ENCODE results near the gene FAM185A. TPM values are rescaled to one million over a fixed set of nuclear protein-coding genes. Genes with fewer than 3 reads are reported as not detected.
"Not testable (repeated sequence)": the region's sequence is repeated elsewhere in the genome, so short reads cannot be mapped to it uniquely, and the experiment has no call there.

The FAM185A gene
- total RNA-seq, result 10 to 100 TPM in 1 of 2 donors, 1 to 10 TPM in 1; 8.2 to 15.6 TPM

DNA sequence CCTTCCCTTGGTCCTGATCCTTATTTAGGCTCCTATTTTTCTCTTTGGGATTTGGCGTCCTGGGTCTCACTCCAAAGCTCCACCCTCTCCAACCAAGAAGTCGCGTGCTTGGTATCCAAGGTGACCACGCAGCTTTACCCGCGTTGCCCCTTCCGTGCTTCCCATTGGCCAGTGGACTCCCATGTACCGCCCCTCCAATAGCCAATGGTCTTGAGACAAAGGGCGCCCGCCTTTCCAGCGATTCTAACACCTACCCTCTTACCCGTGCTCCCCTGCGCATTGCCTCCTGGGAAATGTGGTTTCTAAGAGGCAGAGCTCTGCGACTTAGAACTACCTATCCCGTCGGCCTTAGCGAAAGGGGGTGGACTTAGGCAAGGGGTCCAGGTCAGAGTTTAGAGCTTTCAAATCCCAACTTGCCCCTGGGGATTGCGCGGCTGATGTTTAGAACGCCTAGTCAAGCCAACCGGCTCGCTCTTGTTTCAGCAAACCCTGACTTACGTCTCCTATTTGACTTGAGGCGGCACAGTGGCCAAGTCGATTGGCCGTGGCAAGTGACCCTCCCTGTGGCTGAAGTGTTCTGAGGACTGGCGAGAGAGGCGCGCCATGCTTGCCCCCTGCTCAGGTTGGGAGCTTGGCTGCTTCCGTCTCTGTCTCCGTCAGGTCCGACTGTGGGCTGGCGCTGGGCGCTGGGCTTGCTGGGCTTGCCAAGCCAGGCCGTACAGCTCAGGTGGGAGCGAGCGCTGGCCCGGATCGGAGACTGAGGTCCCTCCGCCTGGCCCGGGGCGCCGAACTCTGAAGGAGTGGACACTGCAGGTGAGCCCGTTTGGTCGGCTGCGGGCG is at the start of gene FAM185A:
Gene FAM185A, plus strand, starts transcription at position 395 of the 840 bp plus-strand sequence. Its CDS starts 209 bp downstream, at position 604.
- not testable (repeated sequence) for H3K36me3 Mint-ChIP-seq; H3K27me3 Mint-ChIP-seq; H3K9me3 Mint-ChIP-seq; H3K4me1 Mint-ChIP-seq (ENCODE audit: low read depth in 2 of 2)
- H3K4me3 Mint-ChIP-seq, result peak within 1 kb of the TSS; percentile 81
- DNase-seq (ENCODE audit: low spot score) (peak; percentile 97), ATAC-seq (peak; percentile 100)
- peak within 1 kb of the TSS; percentile 22 to 31 for H3K27ac Mint-ChIP-seq

DNA sequence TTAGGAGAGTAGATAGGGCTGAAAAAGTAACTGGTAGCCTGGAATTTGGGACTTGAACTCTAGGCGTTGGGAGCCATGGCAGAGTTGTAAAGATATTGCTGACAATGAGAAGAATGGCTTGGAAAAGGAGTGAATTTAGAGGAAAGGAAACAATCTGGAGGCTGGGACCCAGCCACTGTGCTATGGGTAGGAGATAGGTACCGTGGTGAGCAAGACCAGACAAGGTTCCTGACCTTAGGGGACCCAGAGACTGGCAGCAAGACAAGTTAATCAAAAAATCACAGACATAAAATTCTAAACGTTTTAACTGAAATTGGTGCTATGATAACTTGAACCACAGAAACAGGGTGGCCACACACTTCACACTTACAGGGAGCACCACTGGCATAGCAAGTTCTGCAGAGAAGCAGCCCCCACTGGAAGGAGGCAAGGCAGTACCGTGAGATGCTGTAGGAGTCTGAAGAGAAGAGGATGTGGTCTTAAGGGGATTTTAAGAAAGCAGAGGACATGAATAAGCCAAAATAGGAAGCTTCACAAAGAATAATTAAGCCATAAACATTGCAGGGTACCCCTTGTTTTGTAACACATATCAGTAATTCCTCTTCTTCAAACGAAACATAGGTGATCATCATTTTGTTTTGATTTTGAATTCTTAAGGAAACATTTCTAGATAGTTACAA is 35.6 kb upstream of the FAM185A start:
- H3K27ac Mint-ChIP-seq, result peak overlapping the region; percentile 80 to 84
- DNase-seq (ENCODE audit: low spot score) (peak; percentile 62), ATAC-seq (peak; percentile 88 to 92)
- H3K4me3 Mint-ChIP-seq, result peak overlapping the region; percentile 77
- not testable (repeated sequence) for H3K9me3 Mint-ChIP-seq; H3K4me1 Mint-ChIP-seq (ENCODE audit: low read depth in 2 of 2); H3K27me3 Mint-ChIP-seq; H3K36me3 Mint-ChIP-seq

DNA sequence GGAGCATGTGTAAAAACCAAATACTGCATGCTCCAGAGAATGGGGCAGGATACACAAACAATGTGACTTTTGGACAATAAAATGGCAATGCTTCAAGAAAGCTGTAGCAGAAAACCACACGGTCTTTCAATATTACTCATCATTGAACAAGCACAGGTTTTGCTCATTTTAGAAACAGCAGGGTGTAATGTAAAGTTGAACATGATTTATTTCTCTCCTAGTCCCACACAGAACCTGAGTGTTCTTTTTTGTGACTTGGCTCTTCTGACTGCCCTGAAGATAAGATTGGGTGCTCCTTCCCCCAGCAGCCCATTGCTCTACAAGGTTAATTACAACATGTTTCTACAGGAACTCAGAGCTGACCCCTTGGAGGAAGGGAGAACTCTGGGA is 35.1 kb upstream of the FAM185A start:
- not testable (repeated sequence) for H3K4me1 Mint-ChIP-seq (ENCODE audit: low read depth in 2 of 2); H3K9me3 Mint-ChIP-seq; H3K27me3 Mint-ChIP-seq; H3K36me3 Mint-ChIP-seq; DNase-seq (ENCODE audit: low spot score)
- H3K4me3 Mint-ChIP-seq, result peak overlapping the region; percentile 77
- H3K27ac Mint-ChIP-seq, result peak overlapping the region; percentile 80 to 84
- ATAC-seq, result peak; percentile 84 to 87

DNA sequence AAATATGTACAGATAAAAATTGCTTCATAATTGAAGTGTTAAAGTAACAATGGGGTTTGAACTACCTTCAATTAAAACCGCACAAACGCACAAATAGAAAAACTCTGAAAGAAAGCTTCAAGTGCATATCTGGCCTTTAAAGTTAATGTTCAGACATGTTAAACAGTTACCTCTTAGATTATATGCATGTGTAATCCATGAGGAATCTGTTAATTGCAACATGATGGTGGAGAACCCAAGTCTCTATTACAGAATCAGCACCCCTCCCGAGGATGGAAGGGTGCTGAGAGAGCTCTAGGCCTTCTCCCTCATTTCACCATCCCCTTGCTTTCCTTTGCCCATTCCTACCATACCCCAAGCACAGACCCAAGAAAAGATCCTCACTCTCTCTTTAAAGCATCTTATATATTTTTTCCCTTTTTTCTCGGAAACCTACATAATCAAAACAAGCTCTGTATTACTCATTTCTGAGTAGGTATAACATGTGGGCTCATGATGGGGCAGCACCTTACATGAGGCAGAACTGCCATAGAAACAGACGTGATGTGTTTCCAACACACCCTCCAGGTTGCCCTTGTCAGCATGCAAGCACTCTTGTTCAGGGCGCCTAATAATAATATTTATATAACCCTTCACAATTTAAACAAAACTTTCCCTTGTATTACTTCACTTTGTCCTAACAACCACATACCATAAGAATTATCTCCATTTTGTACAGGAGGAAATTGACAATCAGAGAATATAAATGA is 33.9 kb upstream of the FAM185A start:
- not testable (repeated sequence) for H3K27ac Mint-ChIP-seq; H3K4me1 Mint-ChIP-seq (ENCODE audit: low read depth in 2 of 2); H3K9me3 Mint-ChIP-seq; H3K36me3 Mint-ChIP-seq; DNase-seq (ENCODE audit: low spot score); H3K4me3 Mint-ChIP-seq
- H3K27me3 Mint-ChIP-seq, result peaks cover 0 to 10% of the 10 kb centered on the region in 2 donors
- ATAC-seq, result peak in 1 of 2 donors; percentile 57

DNA sequence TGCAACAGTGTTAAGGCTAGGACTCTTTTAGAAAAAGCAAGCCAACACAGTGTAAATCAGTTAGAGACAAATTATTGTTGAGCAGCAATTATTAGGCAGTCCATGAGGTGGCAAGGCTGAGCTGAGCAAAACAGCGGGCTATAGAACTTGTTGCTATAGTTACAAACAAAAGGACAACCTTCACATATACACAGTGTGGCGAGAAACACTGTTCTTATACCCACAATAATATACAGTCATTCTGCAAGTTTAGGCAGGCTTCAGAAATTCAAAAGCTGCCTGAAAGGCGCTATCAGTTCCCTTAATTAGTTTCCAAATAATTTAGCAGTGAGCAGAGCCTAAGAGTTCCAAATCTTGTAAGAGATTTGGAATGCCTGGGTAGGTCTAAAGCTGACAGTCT is 33.1 kb upstream of the FAM185A start:
- DNase-seq (ENCODE audit: low spot score); H3K9me3 Mint-ChIP-seq; H3K36me3 Mint-ChIP-seq; H3K4me1 Mint-ChIP-seq (ENCODE audit: low read depth in 2 of 2); H3K27ac Mint-ChIP-seq; H3K4me3 Mint-ChIP-seq: not testable (repeated sequence)
- H3K27me3 Mint-ChIP-seq, result peaks cover 0 to 10% of the 10 kb centered on the region in 2 donors
- ATAC-seq, result peak in 1 of 2 donors; percentile 51

DNA sequence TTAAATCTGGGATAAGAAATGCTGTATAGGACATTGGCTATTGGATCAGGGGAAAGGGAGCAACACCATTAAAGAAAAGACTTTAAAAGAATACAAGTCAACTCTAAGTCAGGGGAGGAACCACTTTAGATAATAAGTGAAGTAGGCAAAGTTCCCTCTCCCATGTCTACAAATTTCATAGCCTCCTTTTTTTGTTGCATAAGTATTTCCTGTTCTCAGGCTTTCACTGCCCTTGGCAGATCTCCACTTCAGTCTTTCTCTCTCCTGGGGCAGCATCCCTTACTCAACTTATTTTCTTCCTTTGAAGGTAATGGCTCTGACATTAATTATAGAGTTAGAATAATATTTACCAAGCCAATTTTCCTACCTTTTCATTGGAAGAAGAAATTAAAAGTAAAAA is 30.3 kb upstream of the FAM185A start:
- not testable (repeated sequence) for H3K9me3 Mint-ChIP-seq; ATAC-seq; H3K36me3 Mint-ChIP-seq; H3K27ac Mint-ChIP-seq; H3K4me1 Mint-ChIP-seq (ENCODE audit: low read depth in 2 of 2); H3K4me3 Mint-ChIP-seq; DNase-seq (ENCODE audit: low spot score)
- H3K27me3 Mint-ChIP-seq, result peaks cover 0 to 11% of the 10 kb centered on the region in 2 donors

- peaks cover 0 to 20% of the 10 kb centered on the region in 2 donors for H3K27me3 Mint-ChIP-seq
- not testable (repeated sequence) for H3K27ac Mint-ChIP-seq; H3K9me3 Mint-ChIP-seq; ATAC-seq; H3K4me3 Mint-ChIP-seq; H3K4me1 Mint-ChIP-seq (ENCODE audit: low read depth in 2 of 2); H3K36me3 Mint-ChIP-seq; DNase-seq (ENCODE audit: low spot score)
These were observed 22.6 kb upstream of the FAM185A start for GRCh38 chr7:102726170-102726569.

DNA sequence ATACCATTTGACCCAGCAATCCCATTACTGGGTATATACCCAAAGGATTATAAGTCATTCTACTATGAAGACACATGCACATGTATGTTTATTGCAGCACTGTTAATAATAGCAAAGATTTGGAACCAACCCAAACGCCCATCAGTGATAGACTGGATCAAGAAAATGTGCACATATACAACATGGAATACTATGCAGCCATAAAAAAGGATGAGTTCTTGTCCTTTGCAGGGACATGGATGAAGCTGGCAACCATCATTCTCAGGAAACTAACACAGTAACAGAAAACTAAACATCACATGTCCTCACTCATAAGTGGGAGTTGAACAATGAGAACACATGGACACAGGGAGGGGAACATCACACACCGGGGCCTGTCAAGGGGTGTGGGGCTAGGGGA is 19.1 kb upstream of the FAM185A start:
- H3K27me3 Mint-ChIP-seq; ATAC-seq; H3K4me1 Mint-ChIP-seq (ENCODE audit: low read depth in 2 of 2); H3K27ac Mint-ChIP-seq; H3K36me3 Mint-ChIP-seq; H3K4me3 Mint-ChIP-seq; H3K9me3 Mint-ChIP-seq; DNase-seq (ENCODE audit: low spot score): not testable (repeated sequence)

DNA sequence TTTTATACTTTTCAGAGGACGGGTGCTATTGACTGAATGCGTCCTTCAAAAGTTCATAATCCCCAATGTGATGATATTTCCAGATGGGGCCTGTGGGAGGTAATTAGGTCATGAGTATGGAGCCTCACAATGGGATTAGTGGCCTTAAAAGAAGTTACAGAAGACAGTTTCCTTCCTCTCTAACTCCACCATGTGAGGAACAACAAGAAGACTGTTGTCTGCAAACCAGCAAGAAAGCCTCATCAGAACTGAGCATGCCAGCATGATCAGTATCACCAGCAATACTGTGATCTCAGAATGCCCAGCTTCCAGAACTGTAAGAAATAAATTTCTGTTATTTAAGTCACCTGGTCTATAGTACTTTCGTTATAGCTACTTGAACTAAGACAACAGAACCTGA is 18.4 kb upstream of the FAM185A start:
- H3K9me3 Mint-ChIP-seq; H3K36me3 Mint-ChIP-seq; DNase-seq (ENCODE audit: low spot score); H3K4me3 Mint-ChIP-seq; H3K27ac Mint-ChIP-seq; ATAC-seq; H3K4me1 Mint-ChIP-seq (ENCODE audit: low read depth in 2 of 2): not testable (repeated sequence)
- H3K27me3 Mint-ChIP-seq, result peaks cover 9 to 12% of the 10 kb centered on the region in 2 donors

DNA sequence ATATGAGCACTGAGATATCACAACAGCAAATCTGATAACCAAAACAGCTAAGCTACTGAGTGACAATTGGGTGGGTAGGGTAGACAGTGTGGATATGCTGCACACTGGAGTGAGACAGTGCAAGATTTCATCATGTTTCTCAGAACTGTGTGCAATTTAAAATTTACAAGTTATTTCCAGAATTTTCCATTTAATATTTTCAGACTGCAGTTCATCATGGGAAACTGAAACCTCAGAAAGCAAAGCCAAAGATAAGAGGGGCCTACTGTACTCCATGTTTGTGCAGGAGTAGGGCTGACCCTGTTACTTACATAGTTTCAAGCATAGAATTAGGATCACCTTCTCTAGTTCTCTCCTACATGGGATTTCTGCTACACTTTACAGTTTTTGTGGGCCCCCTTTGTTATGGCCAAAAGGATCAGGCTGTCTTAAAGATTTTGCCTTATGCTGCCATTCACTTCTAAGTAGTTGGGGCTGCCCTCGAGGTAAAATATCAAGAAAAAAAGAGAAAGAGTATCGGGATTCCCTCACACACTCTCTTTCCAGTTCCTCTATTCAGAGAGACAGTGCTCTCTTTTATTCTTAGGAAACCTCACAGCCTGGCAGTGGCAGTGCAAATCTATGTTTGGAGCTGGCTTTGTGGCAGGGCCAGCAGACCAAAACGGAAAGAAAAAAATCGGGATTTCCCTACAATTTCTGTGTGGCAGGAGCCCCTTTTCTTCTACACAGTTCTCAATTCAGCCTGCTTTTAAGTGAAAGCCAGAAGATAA is 6.6 kb upstream of the FAM185A start:
- H3K9me3 Mint-ChIP-seq; H3K27ac Mint-ChIP-seq; H3K36me3 Mint-ChIP-seq; ATAC-seq; DNase-seq (ENCODE audit: low spot score); H3K4me1 Mint-ChIP-seq (ENCODE audit: low read depth in 2 of 2); H3K4me3 Mint-ChIP-seq; H3K27me3 Mint-ChIP-seq: not testable (repeated sequence)

GRCh38 chr7:102743861-102744260 is 4.9 kb upstream of the FAM185A start:
- H3K4me1 Mint-ChIP-seq (ENCODE audit: low read depth in 2 of 2); H3K9me3 Mint-ChIP-seq; H3K27ac Mint-ChIP-seq; H3K4me3 Mint-ChIP-seq; ATAC-seq; DNase-seq (ENCODE audit: low spot score); H3K27me3 Mint-ChIP-seq; H3K36me3 Mint-ChIP-seq: not testable (repeated sequence)

- H3K9me3 Mint-ChIP-seq; H3K36me3 Mint-ChIP-seq; H3K27ac Mint-ChIP-seq; DNase-seq (ENCODE audit: low spot score); H3K4me3 Mint-ChIP-seq; H3K27me3 Mint-ChIP-seq; ATAC-seq; H3K4me1 Mint-ChIP-seq (ENCODE audit: low read depth in 2 of 2): not testable (repeated sequence)
These were observed 3.1 kb upstream of the FAM185A start for GRCh38 chr7:102745494-102746288.

DNA sequence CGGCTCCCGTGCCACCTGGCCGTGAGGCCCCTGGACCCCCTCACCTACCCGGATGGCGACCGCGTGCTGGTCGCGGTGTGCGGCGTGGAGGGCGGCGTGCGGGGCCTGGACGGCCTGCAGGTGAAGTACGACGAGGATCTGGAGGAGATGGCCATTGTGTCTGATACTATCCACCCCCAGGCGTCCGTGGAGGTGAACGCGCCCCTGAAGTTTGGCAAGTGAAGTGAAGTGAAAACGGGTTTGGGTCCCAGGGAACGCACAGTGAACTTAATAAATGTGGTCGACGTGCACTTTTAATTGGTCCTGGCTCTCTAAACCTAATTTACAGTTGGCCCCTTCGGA is 617 bp downstream of the FAM185A start:
- peak in 1 of 2 donors; percentile 1 for ATAC-seq
- not testable (repeated sequence) for H3K9me3 Mint-ChIP-seq; H3K36me3 Mint-ChIP-seq; DNase-seq (ENCODE audit: low spot score); H3K4me1 Mint-ChIP-seq (ENCODE audit: low read depth in 2 of 2); H3K27me3 Mint-ChIP-seq
- Mint-ChIP-seq H3K27ac (peak overlapping the region in 1 of 2 donors; percentile 31), H3K4me3 (peak overlapping the region; percentile 81)

Measured in natural killer cell treated with Interleukin-12 subunit alpha and Interleukin-12 subunit beta and Interleukin-15 and Interleukin-18, amount 100 ng/mL, for 72 hours (primary cell).